SK-N-MC (cell line): ENCODE measurements around the gene NANOS3.

Source experiments
- EZH2 ChIP-seq: fragments of 200-600 bp; sonication (generic); IDR thresholded peaks from one replicate; pipeline ENCODE4 v1.6.1; 2017; ENCODE audit warnings: antibody characterized with exemption
- POLR2AphosphoS5 ChIP-seq: IDR thresholded peaks from 2 replicates; pipeline ENCODE4 v1.6.1; 2012; ENCODE audit warnings: mild to moderate bottlenecking, low read depth, low read length, borderline replicate concordance

- no peak for TF ChIP-seq EZH2
- TF ChIP-seq POLR2AphosphoS5: no peak
Observed at GRCh38 chr19:13920524-13920923, 43.6 kb downstream of the NANOS3 start.
